Gastroesophageal sphincter (tissue), 4 donors: ENCODE data around the gene NDUFB11. TPM values are rescaled to one million over a fixed set of nuclear protein-coding genes. Genes with fewer than 3 reads are reported as not detected.

Experiments used
- ATAC-seq: fragments of 150-250 bp; one replicate; pipeline ENCODE4 v1.9.1; 2016; ENCODE audit warnings: mild to moderate bottlenecking, moderate library complexity
- H3K27ac ChIP-seq, 4 donors: fragments of 200-600 bp; sonication (generic) in 3 of 4; 1 replicate in 3 of 4; 2 replicates in 1 of 4; pipeline ENCODE4 v1.5.1; 2016 to 2019
- H3K27me3 ChIP-seq: fragments of 200-600 bp; sonication (generic); one replicate; pipeline ENCODE4 v1.5.1; 2019
- H3K36me3 ChIP-seq, 2 donors: fragments of 200-600 bp; sonication (generic); one replicate each; pipeline ENCODE4 v1.5.1; 2019; ENCODE audit warnings: control low read depth in 1 of 2
- H3K4me1 ChIP-seq, 3 donors: fragments of 200-600 bp; sonication (generic); 1 replicate in 2 of 3; 2 replicates in 1 of 3; pipeline ENCODE4 v1.5.1; 2016 to 2019; ENCODE audit warnings: control low read depth in 2 of 3
- H3K4me3 ChIP-seq, 2 donors: fragments of 200-600 bp; sonication (generic); one replicate each; pipeline ENCODE4 v1.5.1; 2019; ENCODE audit warnings: mild to moderate bottlenecking in 1 of 2, moderate library complexity in 1 of 2
- H3K9me3 ChIP-seq, 3 donors: fragments of 200-600 bp; sonication (generic); one replicate each; pipeline ENCODE4 v1.5.1; 2017 to 2019; ENCODE audit warnings: control low read depth in 2 of 3
- EP300 ChIP-seq: sonication (generic); formaldehyde crosslinking; IDR thresholded peaks from one replicate; pipeline ENCODE4 v1.6.1; 2017; ENCODE audit warnings: antibody characterized with exemption, mild to moderate bottlenecking
- POLR2A ChIP-seq, 2 donors: fragments of 450-650 bp; IDR thresholded peaks; one replicate each; pipeline ENCODE4 v1.6.1; 2017; ENCODE audit warnings: antibody characterized with exemption in 2 of 2, mild to moderate bottlenecking in 2 of 2, moderate library complexity in 1 of 2
- POLR2AphosphoS5 ChIP-seq: sonication (generic); formaldehyde crosslinking; IDR thresholded peaks from one replicate; pipeline ENCODE4 v1.6.1; 2017; ENCODE audit warnings: antibody characterized with exemption
- WGBS, 2 donors: methylation state at CpG; one replicate each; pipeline ENCODE4 v1.1.5; 2018; ENCODE audit warnings: low coverage in 1 of 2; 5-methylcytosine and 5-hydroxymethylcytosine counted together
- total RNA-seq, 4 donors: library from RNA; depleted of rRNA; stranded (reverse); fragments of >200 nt; gene quantifications; one replicate each; pipeline ENCODE4 v1.1.0, GENCODE V29; 2016
- TF ChIP-seq, protein P1 (sequence below), 4 experiments: fragments of 200-600 bp in 2 of 4; fragments of 450-650 bp in 2 of 4; sonication (generic) in 1 of 4; IDR thresholded peaks; one replicate each; pipeline ENCODE4 v1.5.1; 2017 to 2019; ENCODE audit warnings: antibody characterized with exemption in 4 of 4, mild to moderate bottlenecking in 2 of 4, moderate library complexity in 2 of 4

NDUFB11 gene
- total RNA-seq, 4 donors from 2014 or later = 43.3 to 66.8 (median 53.0) TPM

DNA sequence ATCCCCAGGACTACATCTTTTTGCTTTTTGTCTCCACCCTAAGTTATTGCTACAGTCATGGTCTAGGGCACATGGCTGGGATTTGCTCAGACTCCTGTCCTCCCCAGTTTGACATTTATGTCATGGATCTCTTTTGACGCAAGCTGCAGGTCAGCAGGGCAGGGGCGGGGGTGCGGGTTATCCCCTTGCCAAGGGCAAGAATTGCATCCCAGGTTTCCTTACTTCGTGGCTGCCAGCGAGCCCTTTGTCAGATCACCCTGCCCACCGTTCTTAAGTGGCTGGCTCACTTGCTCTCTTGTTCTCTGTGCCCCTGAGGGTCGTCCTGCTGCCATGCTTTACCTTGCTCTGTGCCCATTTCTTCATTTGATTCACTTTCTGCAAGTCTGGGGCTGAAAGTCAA lies 28.0 kb upstream of the NDUFB11 start:
- H3K4me1 ChIP-seq = peaks cover 0 to 14% (median 0%) of the 10 kb centered on the region in 3 donors
- H3K9me3 ChIP-seq = no peaks in the 10 kb centered on the region
- no peaks in the 10 kb centered on the region for H3K27me3 ChIP-seq
- ATAC-seq = no peak
- H3K4me3 ChIP-seq = no peak overlapping the region
- peaks cover 0 to 84% of the 10 kb centered on the region in 2 donors for H3K36me3 ChIP-seq
- WGBS, 2 donors = 88% methylated on average over 4 of the region's 7 CpGs; no CpG with 5 or more reads in 1 of the 2 donors
- no peak overlapping the region for H3K27ac ChIP-seq
- TF ChIP-seq EP300 (no peak), POLR2A (IDR thresholded peaks at IDR 0.05) (no peak), POLR2AphosphoS5 (no peak)
- TF ChIP-seq, protein P1, sequence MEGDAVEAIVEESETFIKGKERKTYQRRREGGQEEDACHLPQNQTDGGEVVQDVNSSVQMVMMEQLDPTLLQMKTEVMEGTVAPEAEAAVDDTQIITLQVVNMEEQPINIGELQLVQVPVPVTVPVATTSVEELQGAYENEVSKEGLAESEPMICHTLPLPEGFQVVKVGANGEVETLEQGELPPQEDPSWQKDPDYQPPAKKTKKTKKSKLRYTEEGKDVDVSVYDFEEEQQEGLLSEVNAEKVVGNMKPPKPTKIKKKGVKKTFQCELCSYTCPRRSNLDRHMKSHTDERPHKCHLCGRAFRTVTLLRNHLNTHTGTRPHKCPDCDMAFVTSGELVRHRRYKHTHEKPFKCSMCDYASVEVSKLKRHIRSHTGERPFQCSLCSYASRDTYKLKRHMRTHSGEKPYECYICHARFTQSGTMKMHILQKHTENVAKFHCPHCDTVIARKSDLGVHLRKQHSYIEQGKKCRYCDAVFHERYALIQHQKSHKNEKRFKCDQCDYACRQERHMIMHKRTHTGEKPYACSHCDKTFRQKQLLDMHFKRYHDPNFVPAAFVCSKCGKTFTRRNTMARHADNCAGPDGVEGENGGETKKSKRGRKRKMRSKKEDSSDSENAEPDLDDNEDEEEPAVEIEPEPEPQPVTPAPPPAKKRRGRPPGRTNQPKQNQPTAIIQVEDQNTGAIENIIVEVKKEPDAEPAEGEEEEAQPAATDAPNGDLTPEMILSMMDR (IDR thresholded peaks at IDR 0.05) = no peak

DNA sequence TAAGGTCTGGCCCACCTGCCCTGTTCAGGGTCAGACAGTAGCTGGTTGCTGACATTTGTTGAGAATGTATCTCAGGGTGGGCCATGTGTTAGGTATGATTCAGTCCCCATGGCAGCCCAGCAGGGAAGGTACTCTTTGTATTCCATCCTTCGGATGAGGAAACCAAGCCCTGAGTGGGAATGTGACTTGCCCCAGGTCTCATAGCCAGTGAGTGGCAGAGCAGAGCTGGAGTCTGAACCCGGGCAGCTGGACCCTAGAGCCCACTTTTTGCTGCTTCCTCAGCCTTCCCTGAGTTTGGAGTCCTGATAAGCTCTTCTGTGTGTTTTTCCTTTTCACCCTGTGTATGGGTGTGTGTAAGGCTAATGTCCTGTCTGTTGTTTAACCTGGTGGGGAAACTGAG lies 27.5 kb upstream of the NDUFB11 start:
- H3K27ac ChIP-seq = no peak overlapping the region
- peaks cover 0 to 79% of the 10 kb centered on the region in 2 donors for H3K36me3 ChIP-seq
- TF ChIP-seq, protein P1 (IDR thresholded peaks at IDR 0.05) = no peak
- TF ChIP-seq EP300 (no peak), POLR2A (IDR thresholded peaks at IDR 0.05) (no peak), POLR2AphosphoS5 (no peak)
- no peak overlapping the region for H3K4me3 ChIP-seq
- H3K4me1 ChIP-seq = peaks cover 0 to 14% (median 0%) of the 10 kb centered on the region in 3 donors
- H3K9me3 ChIP-seq = no peaks in the 10 kb centered on the region
- ATAC-seq = no peak
- no CpG with 5 or more reads among the region's 2 CpGs for WGBS, 2 donors
- no peaks in the 10 kb centered on the region for H3K27me3 ChIP-seq

DNA sequence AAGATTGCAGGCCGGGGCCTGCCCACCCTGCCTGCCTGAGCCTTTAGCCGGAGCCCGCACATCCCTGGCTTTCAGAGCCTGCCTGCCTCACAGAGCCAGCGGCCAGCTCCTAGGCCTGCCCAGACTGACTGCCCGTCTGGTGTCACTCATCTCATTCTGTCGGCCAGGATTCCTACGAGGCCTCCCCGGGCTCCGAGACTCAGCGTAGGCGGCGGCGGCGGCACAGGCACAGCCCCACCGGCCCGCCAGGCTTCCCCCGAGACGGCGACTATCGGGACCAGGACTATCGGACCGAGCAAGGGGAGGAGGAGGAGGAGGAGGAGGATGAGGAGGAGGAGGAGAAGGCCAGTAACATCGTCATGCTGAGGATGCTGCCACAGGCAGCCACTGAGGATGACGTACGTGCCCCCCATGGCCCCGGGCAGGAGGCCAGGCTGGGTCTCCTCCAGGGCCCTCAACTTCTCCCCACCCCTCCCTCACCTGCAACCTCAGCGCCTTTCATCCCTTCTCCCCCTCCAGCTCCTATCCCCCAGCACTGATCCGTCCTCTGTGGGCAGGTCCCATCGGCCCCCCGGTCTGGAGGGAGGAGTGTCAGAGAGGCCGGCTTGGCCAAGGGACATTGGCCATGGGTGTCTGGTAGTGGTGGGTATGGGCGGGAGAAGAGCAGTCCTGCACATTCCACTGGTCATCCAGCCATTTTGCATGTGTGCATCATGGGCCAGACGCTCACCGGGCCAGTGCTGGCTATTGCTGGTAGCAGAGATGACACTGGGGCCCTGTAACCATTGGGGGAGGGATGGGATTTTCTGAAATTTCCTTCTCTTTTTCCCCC lies 26.6 kb upstream of the NDUFB11 start:
- Histone ChIP-seq H3K4me1 (peaks cover 0 to 14% (median 0%) of the 10 kb centered on the region in 3 donors), H3K27ac (no peak overlapping the region), H3K27me3 (no peaks in the 10 kb centered on the region), H3K36me3 (peaks cover 0 to 70% of the 10 kb centered on the region in 2 donors), H3K9me3 (no peaks in the 10 kb centered on the region), H3K4me3 (no peak overlapping the region)
- TF ChIP-seq EP300 = no peak
- WGBS, 2 donors = no CpG with 5 or more reads among the region's 34 CpGs
- no peak for ATAC-seq

DNA sequence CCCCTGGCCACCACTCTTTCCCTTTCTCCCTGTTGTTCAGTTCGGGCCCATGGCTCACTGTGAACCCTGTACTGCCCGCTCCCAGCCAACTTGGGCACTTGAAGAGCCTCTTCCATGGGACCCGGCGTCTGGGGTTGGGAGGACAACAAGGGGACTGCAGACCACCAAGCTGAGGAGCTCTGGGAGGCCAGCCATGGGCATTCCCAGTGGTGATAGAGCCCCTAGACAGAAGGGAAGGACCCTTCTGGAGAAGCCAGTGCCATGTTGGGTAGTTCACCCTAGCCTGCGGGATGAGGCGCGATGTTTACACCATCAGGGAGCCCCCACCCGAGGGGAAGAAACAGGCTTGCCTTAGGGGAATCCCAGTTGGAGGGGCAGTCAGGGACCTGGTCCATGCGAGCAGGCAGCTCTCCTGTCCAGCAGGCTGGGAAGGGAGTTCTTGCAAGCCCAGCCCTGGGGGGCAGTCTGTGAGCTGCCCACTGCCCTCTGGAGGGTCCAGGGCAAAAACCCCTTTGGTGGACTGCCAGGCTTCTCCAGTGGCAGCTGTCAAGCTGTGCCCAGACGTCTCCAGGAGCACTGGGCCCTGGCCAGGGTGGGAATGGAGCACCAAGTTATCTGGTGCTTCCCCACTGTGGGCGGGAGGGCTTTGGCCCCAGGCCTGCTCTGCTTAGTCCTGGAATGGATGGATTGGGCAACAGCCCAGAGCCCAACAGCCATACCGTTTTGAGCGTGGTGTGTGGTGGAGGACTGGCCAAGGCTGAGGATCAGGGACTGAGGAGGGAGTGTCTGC lies 25.4 kb upstream of the NDUFB11 start:
- ATAC-seq = peak; percentile 40
- Histone ChIP-seq H3K4me3 (no peak overlapping the region), H3K4me1 (peaks cover 0 to 14% (median 0%) of the 10 kb centered on the region in 3 donors), H3K27me3 (no peaks in the 10 kb centered on the region), H3K36me3 (peaks cover 0 to 58% of the 10 kb centered on the region in 2 donors), H3K27ac (no peak overlapping the region), H3K9me3 (no peaks in the 10 kb centered on the region)
- TF ChIP-seq POLR2A (IDR thresholded peaks at IDR 0.05) (no peak), EP300 (no peak), POLR2AphosphoS5 (no peak)
- TF ChIP-seq, protein P1 (IDR thresholded peaks at IDR 0.05) = no peak
- WGBS, 2 donors = no CpG with 5 or more reads among the region's 13 CpGs

DNA sequence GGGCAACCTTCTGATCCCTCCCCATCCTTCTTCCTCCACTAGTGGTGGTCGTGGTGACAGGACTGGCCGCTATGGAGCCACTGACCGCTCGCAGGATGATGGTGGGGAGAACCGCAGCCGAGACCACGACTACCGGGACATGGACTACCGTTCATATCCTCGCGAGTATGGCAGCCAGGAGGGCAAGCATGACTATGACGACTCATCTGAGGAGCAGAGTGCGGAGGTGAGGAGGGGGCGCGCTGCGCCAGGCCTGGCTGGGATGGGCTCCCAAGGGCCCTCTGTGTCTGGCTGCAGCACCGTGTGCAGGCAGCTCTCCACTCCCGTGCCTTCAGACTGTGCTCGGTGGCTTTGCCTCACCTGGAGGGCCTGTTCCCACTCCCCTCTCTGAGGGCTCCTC lies 24.8 kb upstream of the NDUFB11 start:
- H3K36me3 ChIP-seq = peaks cover 0 to 52% of the 10 kb centered on the region in 2 donors
- H3K9me3 ChIP-seq = no peaks in the 10 kb centered on the region
- TF ChIP-seq POLR2AphosphoS5 (no peak), POLR2A (IDR thresholded peaks at IDR 0.05) (no peak), EP300 (no peak)
- TF ChIP-seq, protein P1 (IDR thresholded peaks at IDR 0.05) = no peak
- H3K4me1 ChIP-seq = peaks cover 0 to 14% (median 0%) of the 10 kb centered on the region in 3 donors
- no peak overlapping the region for H3K27ac ChIP-seq
- no peaks in the 10 kb centered on the region for H3K27me3 ChIP-seq
- H3K4me3 ChIP-seq = no peak overlapping the region
- 90% methylated on average over 2 of the region's 19 CpGs; no CpG with 5 or more reads in 1 of the 2 donors for WGBS, 2 donors
- no peak for ATAC-seq
